NCI-H2196 (cell line): Measurements from ENCODE around the gene ARHGEF37.
"Not testable (repeated sequence)": the region's sequence is repeated elsewhere in the genome, so short reads cannot be mapped to it uniquely, and the experiment has no call there.

Experiments used
- DNase-seq: peaks from one replicate; lab custom pipeline; 2025; ENCODE audit not compliant: unreplicated experiment; lab: John Stamatoyannopoulos, UW

The ARHGEF37 gene

DNA sequence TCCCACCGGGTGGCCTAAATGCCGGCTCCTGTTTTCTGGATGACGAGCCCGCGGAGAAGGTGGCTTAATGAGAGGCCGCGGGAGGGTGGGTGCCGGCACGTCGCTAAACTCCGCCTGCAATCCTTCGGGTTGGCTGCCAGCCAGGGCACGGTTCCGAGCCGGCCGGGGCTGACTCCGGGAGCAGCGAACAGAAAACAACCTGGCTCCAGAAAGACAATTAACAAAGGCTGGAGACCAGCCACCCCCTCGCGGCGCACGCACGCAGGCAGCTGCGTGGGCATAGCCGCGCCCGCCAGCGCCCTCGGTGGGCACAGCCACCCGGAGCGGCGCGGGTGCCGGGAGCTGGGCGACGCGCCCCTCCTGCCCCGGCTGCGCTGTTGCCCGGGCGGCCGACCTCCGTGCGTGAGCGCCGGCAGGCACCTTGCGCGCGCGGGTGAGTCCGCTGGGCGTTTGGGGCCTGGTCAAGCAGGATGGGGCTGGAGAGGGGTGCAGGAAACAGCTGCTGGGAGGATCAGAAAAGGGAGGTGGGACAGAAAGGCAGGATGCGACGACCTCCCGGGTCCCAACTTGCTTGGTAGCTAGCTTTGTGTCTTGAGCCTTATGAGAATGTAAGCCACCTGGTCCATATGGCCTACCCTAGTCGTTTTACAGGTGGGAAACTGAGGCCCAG, at the start of gene ARHGEF37:
ARHGEF37 (plus strand) TSS at position 307 of the 670 bp plus-strand sequence. CDS start 16,272 bp downstream, outside the sequence.
- DNase-seq = peak; percentile 76

GRCh38 chr5:149532413-149532812, 48.9 kb upstream of the ARHGEF37 start:
- no peak for DNase-seq

GRCh38 chr5:149535787-149536186, 45.5 kb upstream of the ARHGEF37 start:
- not testable (repeated sequence) for DNase-seq

DNA sequence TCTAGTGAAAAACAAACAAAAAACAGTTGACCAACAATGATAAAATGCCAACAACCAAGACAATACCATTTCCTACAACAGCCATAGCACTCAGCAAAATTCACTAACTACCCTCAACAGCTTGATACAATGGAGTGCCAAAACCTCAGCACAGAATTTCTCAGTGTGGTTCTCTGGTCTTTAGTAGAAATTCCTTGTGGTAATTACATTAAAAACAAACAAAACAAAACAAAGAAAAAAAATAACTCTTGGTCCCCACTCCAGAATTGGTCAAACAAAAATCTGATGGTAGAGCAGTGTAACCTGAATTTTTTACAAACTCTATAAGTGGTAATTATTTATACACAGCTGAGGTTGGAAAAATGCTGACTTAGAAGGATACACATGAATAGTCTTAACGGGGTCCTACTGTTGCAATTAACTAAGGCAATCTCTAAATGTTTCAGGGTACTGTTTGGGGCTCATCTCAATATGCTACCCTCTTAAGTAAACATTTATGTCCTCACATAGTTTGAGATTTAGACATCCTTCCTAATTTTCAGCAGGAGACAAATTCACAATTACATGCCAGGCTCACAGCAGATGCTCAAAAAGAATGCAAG, 43.8 kb upstream of the ARHGEF37 start:
- DNase-seq = no peak

DNA sequence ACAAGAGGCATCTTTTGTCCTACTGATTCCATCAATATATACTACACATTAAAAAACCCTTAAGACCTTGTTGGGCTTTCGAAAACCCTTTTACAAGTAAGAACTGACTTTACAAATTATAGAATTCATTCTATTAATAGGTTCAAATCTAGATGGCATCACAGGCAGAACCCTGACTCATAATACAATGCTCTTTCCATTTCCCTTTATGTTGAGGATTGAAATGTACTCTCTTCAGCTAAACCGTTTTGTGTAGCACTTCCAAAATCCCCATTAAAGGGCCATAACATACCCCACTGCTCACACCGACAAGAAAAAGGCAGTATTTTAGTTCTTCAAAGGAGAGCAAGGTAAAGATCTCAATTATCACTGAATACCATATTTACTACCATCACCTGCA, 41.2 kb upstream of the ARHGEF37 start:
- DNase-seq = no peak

DNA sequence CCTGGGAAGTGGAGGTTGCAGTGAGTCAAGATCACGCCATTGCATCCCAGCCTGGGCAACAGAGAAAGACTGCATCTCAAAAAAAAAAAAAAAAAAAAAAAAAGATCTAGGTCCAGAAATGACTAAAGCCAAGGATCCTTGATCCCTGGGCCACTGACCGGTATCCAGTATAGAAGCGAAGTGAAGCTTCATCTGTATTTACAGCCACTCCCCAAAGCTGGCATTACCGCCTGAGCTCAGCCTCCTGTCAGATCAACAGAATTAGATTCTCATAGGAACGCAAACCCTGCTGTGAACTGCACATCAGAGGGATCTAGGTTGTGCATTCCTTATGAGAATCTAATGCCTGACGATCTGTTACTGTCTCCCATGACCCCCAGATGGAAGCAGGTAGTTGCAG, 39.4 kb upstream of the ARHGEF37 start:
- no peak for DNase-seq

DNA sequence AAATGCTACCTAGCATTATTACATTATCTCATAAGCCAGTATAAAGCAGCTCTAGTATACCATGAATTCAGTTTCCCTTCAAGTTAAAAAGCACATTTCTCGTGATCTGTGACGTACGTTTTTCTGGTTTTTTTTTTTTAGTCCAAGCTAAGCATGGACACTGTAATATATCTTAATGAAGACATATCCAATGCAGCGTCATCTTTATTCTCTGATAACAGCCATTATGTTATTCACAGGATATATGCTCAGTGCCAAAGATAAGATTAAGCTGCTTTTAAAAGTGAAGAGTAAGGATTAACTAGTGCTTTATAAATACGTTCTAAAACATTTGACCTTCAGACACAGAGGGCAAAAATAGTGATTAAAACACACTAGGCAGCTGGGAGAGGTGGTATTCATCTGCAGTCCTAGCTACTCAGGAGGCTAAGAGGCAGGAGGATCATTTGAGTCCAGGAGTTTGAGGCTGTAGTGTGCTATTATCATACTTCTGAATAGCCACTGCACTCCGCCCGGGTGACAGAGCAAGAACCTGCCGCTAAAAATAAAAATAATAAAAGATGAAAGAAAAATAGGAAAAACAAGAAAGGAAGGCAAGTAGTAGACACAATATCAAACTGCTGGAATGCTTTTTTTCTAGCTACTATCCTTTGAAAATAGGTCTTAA, 37.8 kb upstream of the ARHGEF37 start:
- no peak for DNase-seq

GRCh38 chr5:149544028-149544420, 37.3 kb upstream of the ARHGEF37 start:
- DNase-seq = no peak

DNA sequence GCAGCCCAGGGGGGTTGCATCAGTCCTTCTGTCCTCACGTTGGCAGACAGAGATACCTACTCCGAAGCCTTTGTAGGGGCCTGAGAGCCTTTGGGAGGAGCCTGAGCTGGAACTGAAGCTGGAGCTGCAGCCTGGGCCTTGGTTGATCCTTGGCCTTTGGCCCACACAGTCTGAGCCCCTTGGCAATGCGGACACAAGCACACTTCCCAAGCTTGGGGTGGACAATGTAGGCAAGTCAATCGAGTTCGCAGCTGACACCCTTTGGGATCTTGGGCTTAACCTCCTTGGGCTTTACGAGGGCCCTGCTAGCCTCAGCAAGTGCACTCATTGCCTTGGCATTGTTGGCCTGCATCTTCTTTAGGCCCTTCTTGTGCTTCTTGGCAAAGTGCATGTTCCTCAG, 36.0 kb upstream of the ARHGEF37 start:
- DNase-seq = no peak

DNA sequence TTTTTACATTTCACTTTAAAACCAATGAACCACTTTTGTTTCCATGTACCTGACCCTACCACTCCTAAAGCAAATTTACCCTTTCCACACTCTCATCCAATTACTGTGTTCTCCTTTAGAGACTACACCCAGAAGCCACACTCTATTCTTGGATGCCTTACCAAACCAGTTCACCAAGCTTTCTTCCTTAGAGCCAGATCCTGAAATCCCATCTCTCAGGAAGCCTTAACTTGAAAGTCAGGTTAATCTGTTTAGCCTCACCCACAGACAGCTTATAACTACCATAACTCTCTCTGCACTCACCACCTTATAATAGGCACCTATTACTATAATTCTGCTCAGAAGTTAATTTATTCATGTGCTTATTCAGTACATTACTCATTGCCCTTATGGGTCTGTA, 34.3 kb upstream of the ARHGEF37 start:
- no peak for DNase-seq

DNA sequence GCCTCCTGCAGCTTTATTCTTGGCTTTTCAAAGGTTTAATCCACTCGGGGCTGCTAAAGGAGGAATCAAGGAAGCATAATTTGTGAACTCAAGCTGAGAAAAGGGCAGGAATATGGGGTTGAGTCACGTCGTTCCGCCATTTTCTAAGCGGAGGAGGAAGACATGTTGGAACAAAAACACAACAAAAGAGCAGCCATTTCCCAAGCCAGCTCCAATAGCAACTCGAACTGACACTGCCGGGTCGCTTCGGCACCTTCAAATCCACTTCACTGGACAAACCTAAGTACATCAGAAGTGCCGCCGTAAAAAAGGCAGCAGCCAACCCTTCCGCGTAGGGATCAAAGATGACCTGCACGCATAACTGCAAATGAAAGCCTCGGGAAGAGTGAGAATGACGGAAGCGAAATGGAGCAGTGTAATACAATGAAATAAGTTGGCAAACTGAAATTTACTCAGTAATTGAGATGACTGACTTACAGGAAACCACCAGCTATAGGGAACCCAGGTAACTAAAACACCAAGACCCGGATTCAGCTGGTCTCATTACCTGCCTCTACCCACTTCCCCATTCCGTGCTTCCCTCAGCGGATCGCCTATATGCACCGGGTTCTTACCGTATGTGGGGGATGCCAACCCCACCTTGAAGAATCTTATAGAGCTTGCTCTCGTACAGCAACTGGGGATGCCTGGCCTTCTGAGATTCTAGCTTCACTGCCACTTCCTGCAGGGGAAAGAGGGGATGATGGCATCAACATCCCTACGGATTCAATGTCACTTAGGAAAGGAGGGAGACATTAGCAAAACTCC, 31.6 kb upstream of the ARHGEF37 start:
- peak; percentile 54 for DNase-seq

DNA sequence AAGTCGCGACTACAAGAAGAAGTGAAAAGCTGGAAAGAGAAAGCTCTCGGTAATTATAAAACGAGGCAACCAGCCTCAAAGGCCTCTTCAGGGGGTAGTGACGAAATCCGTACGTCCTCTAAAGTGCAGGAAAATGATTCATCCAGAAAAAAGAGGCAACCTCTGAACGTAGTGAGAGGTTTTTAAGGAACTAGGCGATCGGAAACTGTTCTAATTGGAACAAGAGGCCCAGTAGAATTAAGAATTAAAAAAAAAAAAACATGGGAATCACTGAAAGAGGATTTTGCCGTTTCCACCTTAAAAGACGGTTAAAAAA, 31.1 kb upstream of the ARHGEF37 start:
- DNase-seq = no peak

GRCh38 chr5:149550594-149551226, 30.6 kb upstream of the ARHGEF37 start:
- no peak for DNase-seq

GRCh38 chr5:149551227-149552037, 29.9 kb upstream of the ARHGEF37 start, which contains the start of gene CSNK1A1:
Gene CSNK1A1 (minus strand): TSS chr5:149551439. CDS start chr5:149550964, 475 bp downstream.
- peak; percentile 99 for DNase-seq

- DNase-seq = no peak
Observed at GRCh38 chr5:149552038-149552494, 29.2 kb upstream of the ARHGEF37 start.

GRCh38 chr5:149552553-149553160, 28.6 kb upstream of the ARHGEF37 start:
- no peak for DNase-seq

DNA sequence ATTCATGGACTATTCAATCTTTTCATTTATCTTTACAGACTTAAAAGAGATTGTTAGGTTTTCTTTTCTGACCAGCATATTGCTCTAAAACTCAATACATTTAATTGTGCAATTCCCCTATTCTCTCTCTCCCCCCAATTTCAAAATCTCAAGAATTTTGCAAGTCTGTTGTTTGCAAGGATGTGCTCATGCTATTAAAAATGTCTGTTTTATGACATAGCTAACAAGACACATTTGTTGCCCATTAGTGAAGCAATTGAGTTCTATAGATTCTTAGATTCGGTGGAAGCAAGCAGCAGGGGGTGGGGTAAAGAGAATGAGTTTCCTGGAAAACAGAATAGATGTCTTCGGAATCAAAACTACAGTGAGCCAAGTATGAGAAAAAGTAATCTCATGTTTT, 21.6 kb upstream of the ARHGEF37 start:
- no peak for DNase-seq

GRCh38 chr5:149561848-149562247, 19.4 kb upstream of the ARHGEF37 start:
- peak; percentile 33 for DNase-seq

DNA sequence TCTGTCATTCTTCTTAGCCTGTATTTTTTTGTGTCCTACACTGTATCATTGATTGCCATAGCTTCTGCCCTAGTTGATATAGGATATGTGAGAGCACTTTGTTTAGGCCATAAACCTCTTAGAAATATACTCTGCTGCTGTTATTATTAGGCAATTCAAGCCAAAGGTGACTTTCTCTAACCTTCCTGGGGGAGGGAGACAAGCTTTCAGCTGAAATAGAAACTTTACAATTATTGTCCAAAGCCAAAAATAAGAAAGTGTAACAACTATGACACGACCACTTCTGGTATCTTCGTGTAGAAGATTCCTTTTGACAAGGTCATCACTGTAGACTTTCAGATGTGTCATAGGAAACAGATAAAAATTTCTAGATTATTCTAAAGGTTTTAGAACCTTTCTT, 17.8 kb upstream of the ARHGEF37 start:
- DNase-seq = no peak
